Erythroblast (primary cell): ENCODE results near the gene NCOA7.

Experiments
- GATA1 ChIP-seq: IDR thresholded peaks from 2 replicates; pipeline ENCODE4 v1.6.1; 2011; ENCODE audit warnings: low read depth, mild to moderate bottlenecking, control low read depth, low read length, moderate library complexity
- POLR2A ChIP-seq: IDR thresholded peaks from 2 replicates; pipeline ENCODE4 v1.6.1; 2011; ENCODE audit warnings: mild to moderate bottlenecking, low read length

- TF ChIP-seq POLR2A (no peak), GATA1 (no peak)
These were observed 24.1 kb upstream of the NCOA7 start for GRCh38 chr6:125766641-125767040.
